Suprapubic skin (tissue), 4 donors: Measurements from ENCODE around the gene KRTAP5-5.

Experiments
- CTCF ChIP-seq, 2 donors: fragments of 200-600 bp in 1 of 2; fragments of 450-650 bp in 1 of 2; sonication (generic) in 1 of 2; IDR thresholded peaks; one replicate each; pipeline ENCODE4 v1.5.1; 2016 to 2019; ENCODE audit warnings: antibody characterized with exemption in 2 of 2, mild to moderate bottlenecking in 1 of 2, moderate library complexity in 1 of 2
- EP300 ChIP-seq: sonication (generic); formaldehyde crosslinking; IDR thresholded peaks from one replicate; pipeline ENCODE4 v1.6.1; 2017; ENCODE audit warnings: antibody characterized with exemption
- POLR2A ChIP-seq, 2 donors: fragments of 450-650 bp; IDR thresholded peaks; one replicate each; pipeline ENCODE4 v1.6.1; 2017; ENCODE audit warnings: antibody characterized with exemption in 2 of 2, mild to moderate bottlenecking in 2 of 2, moderate library complexity in 2 of 2
- POLR2AphosphoS5 ChIP-seq, 3 donors: sonication (generic); formaldehyde crosslinking; IDR thresholded peaks; one replicate each; pipeline ENCODE4 v1.6.1; 2017; ENCODE audit warnings: antibody characterized with exemption in 3 of 3

- TF ChIP-seq POLR2AphosphoS5 (IDR thresholded peaks at IDR 0.05): no peak
- no peak for TF ChIP-seq CTCF (IDR thresholded peaks at IDR 0.05)
- TF ChIP-seq EP300: no peak
- TF ChIP-seq POLR2A (IDR thresholded peaks at IDR 0.05): no peak
Measured at GRCh38 chr11:1641096-1641495, 11.5 kb downstream of the KRTAP5-5 start.
